ENCODE measurements around the gene ADH1A. TPM values are rescaled to one million over a fixed set of nuclear protein-coding genes. Genes with fewer than 3 reads are reported as not detected.

ADH1A gene
- polyA plus RNA-seq, 1 donor (not counting 4 experiments of a cell fraction or from before 2014, with no cell fraction given), result not detected

GRCh38 chr4:99300934-99301333 is 10.1 kb upstream of the ADH1A start:
- Histone ChIP-seq H3K79me2 (ENCODE audit: control insufficient read depth, insufficient read depth, low read length) (no peaks in the 10 kb centered on the region), H4K20me1 (ENCODE audit: control insufficient read depth, extremely low read depth, insufficient read depth, low read length) (no peaks in the 10 kb centered on the region), H3K4me3 (ENCODE audit: control insufficient read depth in 2 of 3, extremely low read depth in 1 of 3, insufficient read depth in 2 of 3, low read depth in 1 of 3, low read length in 3 of 3) (no peak overlapping the region), H3K27ac (ENCODE audit: control insufficient read depth, insufficient read depth, low read length) (no peak overlapping the region), H3K9me3 (ENCODE audit: control insufficient read depth, low read depth, low read length) (no peaks in the 10 kb centered on the region), H3K4me2 (ENCODE audit: control insufficient read depth, extremely low read depth, insufficient read depth, low read depth, low read length) (no peak overlapping the region), H3K9ac (ENCODE audit: control insufficient read depth, extremely low read depth, insufficient read depth, low read length) (no peak overlapping the region), H3K9me1 (ENCODE audit: control insufficient read depth, extremely low read depth, insufficient read depth, low read length) (no peaks in the 10 kb centered on the region), H3K4me1 (ENCODE audit: control insufficient read depth, extremely low read depth, insufficient read depth, low read length) (no peaks in the 10 kb centered on the region), H3K27me3 (ENCODE audit: control insufficient read depth, extremely low read depth, insufficient read depth, low read length) (no peaks in the 10 kb centered on the region), H2AFZ (ENCODE audit: control insufficient read depth, low read length) (no peak overlapping the region), H3K36me3 (ENCODE audit: control insufficient read depth in 2 of 2, extremely low read depth in 1 of 2, insufficient read depth in 2 of 2, low read length in 2 of 2) (no peaks in the 10 kb centered on the region)
- FAIRE-seq (peak; percentile 20), DNase-seq (ENCODE audit: low read depth, low spot score) (no peak)
- no peak for TF ChIP-seq EZH2 (IDR thresholded peaks at IDR 0.05; ENCODE audit: low read length)
- dilution Hi-C loops (cut with MboI; ENCODE audit: extremely low pct_ligation_motif_present, low sequenced_read_pairs), result no loop called here

GRCh38 chr4:99293357-99293756 is 2.6 kb upstream of the ADH1A start:
- Histone ChIP-seq H3K36me3 (ENCODE audit: control insufficient read depth in 2 of 2, extremely low read depth in 1 of 2, insufficient read depth in 2 of 2, low read length in 2 of 2) (peaks cover 0 to 2% of the 10 kb centered on the region in 2 experiments), H2AFZ (ENCODE audit: control insufficient read depth, low read length) (no peak overlapping the region), H3K4me3 (ENCODE audit: control insufficient read depth in 2 of 3, extremely low read depth in 1 of 3, insufficient read depth in 2 of 3, low read depth in 1 of 3, low read length in 3 of 3) (no peak overlapping the region), H3K27me3 (ENCODE audit: control insufficient read depth, extremely low read depth, insufficient read depth, low read length) (no peaks in the 10 kb centered on the region), H4K20me1 (ENCODE audit: control insufficient read depth, extremely low read depth, insufficient read depth, low read length) (no peaks in the 10 kb centered on the region), H3K9me3 (ENCODE audit: control insufficient read depth, low read depth, low read length) (no peaks in the 10 kb centered on the region), H3K79me2 (ENCODE audit: control insufficient read depth, insufficient read depth, low read length) (no peaks in the 10 kb centered on the region), H3K4me1 (ENCODE audit: control insufficient read depth, extremely low read depth, insufficient read depth, low read length) (peaks cover 4% of the 10 kb centered on the region), H3K27ac (ENCODE audit: control insufficient read depth, insufficient read depth, low read length) (no peak overlapping the region), H3K4me2 (ENCODE audit: control insufficient read depth, extremely low read depth, insufficient read depth, low read depth, low read length) (no peak overlapping the region), H3K9me1 (ENCODE audit: control insufficient read depth, extremely low read depth, insufficient read depth, low read length) (no peaks in the 10 kb centered on the region), H3K9ac (ENCODE audit: control insufficient read depth, extremely low read depth, insufficient read depth, low read length) (no peak overlapping the region)
- DNase-seq (ENCODE audit: low read depth, low spot score) (no peak), FAIRE-seq (no peak)
- TF ChIP-seq CTCF (optimal IDR thresholded peaks at IDR 0.05 in 1 of 3, IDR thresholded peaks at IDR 0.05 in 1 of 3, conservative IDR thresholded peaks at IDR 0.05 in 1 of 3; ENCODE audit: extremely low read depth in 1 of 3, insufficient read depth in 2 of 3, low read length in 3 of 3), result no peak
- dilution Hi-C loops (cut with MboI; ENCODE audit: extremely low pct_ligation_motif_present, low sequenced_read_pairs), result no loop called here

- Histone ChIP-seq H3K27me3 (ENCODE audit: control insufficient read depth, extremely low read depth, insufficient read depth, low read length) (no peaks in the 10 kb centered on the region), H3K4me2 (ENCODE audit: control insufficient read depth, extremely low read depth, insufficient read depth, low read depth, low read length) (no peak overlapping the region), H2AFZ (ENCODE audit: control insufficient read depth, low read length) (no peak overlapping the region), H3K9me1 (ENCODE audit: control insufficient read depth, extremely low read depth, insufficient read depth, low read length) (no peaks in the 10 kb centered on the region), H3K4me1 (ENCODE audit: control insufficient read depth, extremely low read depth, insufficient read depth, low read length) (no peaks in the 10 kb centered on the region), H3K4me3 (ENCODE audit: control insufficient read depth in 2 of 3, extremely low read depth in 1 of 3, insufficient read depth in 2 of 3, low read depth in 1 of 3, low read length in 3 of 3) (no peak overlapping the region), H3K79me2 (ENCODE audit: control insufficient read depth, insufficient read depth, low read length) (no peaks in the 10 kb centered on the region), H3K27ac (ENCODE audit: control insufficient read depth, insufficient read depth, low read length) (no peak overlapping the region), H4K20me1 (ENCODE audit: control insufficient read depth, extremely low read depth, insufficient read depth, low read length) (no peaks in the 10 kb centered on the region), H3K9me3 (ENCODE audit: control insufficient read depth, low read depth, low read length) (no peaks in the 10 kb centered on the region), H3K9ac (ENCODE audit: control insufficient read depth, extremely low read depth, insufficient read depth, low read length) (no peak overlapping the region), H3K36me3 (ENCODE audit: control insufficient read depth in 2 of 2, extremely low read depth in 1 of 2, insufficient read depth in 2 of 2, low read length in 2 of 2) (no peaks in the 10 kb centered on the region)
- no peak for FAIRE-seq
- no peak for TF ChIP-seq CTCF (optimal IDR thresholded peaks at IDR 0.05 in 1 of 3, IDR thresholded peaks at IDR 0.05 in 1 of 3, conservative IDR thresholded peaks at IDR 0.05 in 1 of 3; ENCODE audit: extremely low read depth in 1 of 3, insufficient read depth in 2 of 3, low read length in 3 of 3)
- no peak for TF ChIP-seq EZH2 (IDR thresholded peaks at IDR 0.05; ENCODE audit: low read length)
- no peak for DNase-seq (ENCODE audit: low read depth, low spot score)
- dilution Hi-C loops (cut with MboI; ENCODE audit: extremely low pct_ligation_motif_present, low sequenced_read_pairs), result no loop called here
Measured at GRCh38 chr4:99285387-99285786, 5.4 kb downstream of the ADH1A start.

All from keratinocyte (primary cell).